ENCODE results near the gene TCIRG1.

The TCIRG1 gene

GRCh38 chr11:68006606-68007166 is 32.1 kb upstream of the TCIRG1 start:
- DNase-seq (ENCODE audit: low read depth) = no peak

GRCh38 chr11:68007498-68008380 is 31.1 kb upstream of the TCIRG1 start:
- no peak for DNase-seq (ENCODE audit: low read depth)

GRCh38 chr11:68008381-68009337 is 30.2 kb upstream of the TCIRG1 start:
- DNase-seq (ENCODE audit: low read depth) = no peak

- no peak for DNase-seq (ENCODE audit: low read depth)
These were observed 29.3 kb upstream of the TCIRG1 start for GRCh38 chr11:68009391-68010089.

- DNase-seq (ENCODE audit: low read depth) = no peak
These were observed 28.5 kb upstream of the TCIRG1 start, which contains the start of gene ALDH3B1 for GRCh38 chr11:68010090-68011041. ALDH3B1 (plus strand) TSS chr11:68010327; CDS start chr11:68015298, 4,971 bp downstream.

GRCh38 chr11:68011051-68011943 is 27.5 kb upstream of the TCIRG1 start:
- no peak for DNase-seq (ENCODE audit: low read depth)

- DNase-seq (ENCODE audit: low read depth) = no peak
These were observed 26.6 kb upstream of the TCIRG1 start for GRCh38 chr11:68012044-68012842.

- no peak for DNase-seq (ENCODE audit: low read depth)
These were observed 25.8 kb upstream of the TCIRG1 start for GRCh38 chr11:68012843-68013610.

GRCh38 chr11:68013611-68014156 is 25.1 kb upstream of the TCIRG1 start:
- no peak for DNase-seq (ENCODE audit: low read depth)

GRCh38 chr11:68014157-68014946 is 24.5 kb upstream of the TCIRG1 start:
- DNase-seq (ENCODE audit: low read depth) = no peak

- no peak for DNase-seq (ENCODE audit: low read depth)
These were observed 23.8 kb upstream of the TCIRG1 start for GRCh38 chr11:68014947-68015447.

- no peak for DNase-seq (ENCODE audit: low read depth)
These were observed 23.4 kb upstream of the TCIRG1 start for GRCh38 chr11:68015467-68015866.

- no peak for DNase-seq (ENCODE audit: low read depth)
These were observed 22.5 kb upstream of the TCIRG1 start for GRCh38 chr11:68016161-68016903.

GRCh38 chr11:68016904-68017817 is 21.7 kb upstream of the TCIRG1 start:
- no peak for DNase-seq (ENCODE audit: low read depth)

Data from activated gamma-delta T cell treated with anti-CD3 and anti-CD28 coated beads, Interleukin-2, amount 50 U/mL, for 16 hours (primary cell).